HG03280 (cell line): ENCODE measurements around the gene DPP6.
"Not testable (repeated sequence)": the region's sequence is repeated elsewhere in the genome, so short reads cannot be mapped to it uniquely, and the experiment has no call there.

Experiments
- ATAC-seq: cut with Tn5 transposase; IDR thresholded peaks from one replicate; pipeline ENCODE4 v1.9.1; 2021; ENCODE audit warnings: mild to moderate bottlenecking, moderate library complexity; ENCODE audit not compliant: unreplicated experiment

Gene DPP6

GRCh38 chr7:154914996-154915380 lies 862.8 kb downstream of the DPP6 start:
- ATAC-seq, result no peak

GRCh38 chr7:154915600-154915999 lies 863.4 kb downstream of the DPP6 start:
- no peak for ATAC-seq

- no peak for ATAC-seq
Observed at GRCh38 chr7:154916381-154916780, 864.2 kb downstream of the DPP6 start.

- ATAC-seq, result no peak
Observed at GRCh38 chr7:154916856-154917807, 864.9 kb downstream of the DPP6 start.

- ATAC-seq, result no peak
Observed at GRCh38 chr7:154917808-154918160, 865.6 kb downstream of the DPP6 start.

- no peak for ATAC-seq
Observed at GRCh38 chr7:154918266-154918665, 866.1 kb downstream of the DPP6 start.

GRCh38 chr7:154918741-154919140 lies 866.5 kb downstream of the DPP6 start:
- ATAC-seq, result no peak

- no peak for ATAC-seq
Observed at GRCh38 chr7:154919344-154920225, 867.4 kb downstream of the DPP6 start.

GRCh38 chr7:154922472-154922871 lies 870.3 kb downstream of the DPP6 start:
- ATAC-seq, result not testable (repeated sequence)

- ATAC-seq, result peak; percentile 54
Observed at GRCh38 chr7:154927624-154928125, 875.5 kb downstream of the DPP6 start.

- ATAC-seq, result peak; percentile 86
Observed at GRCh38 chr7:154928136-154929005, 876.2 kb downstream of the DPP6 start.

GRCh38 chr7:154929006-154929726 lies 877.0 kb downstream of the DPP6 start:
- no peak for ATAC-seq

GRCh38 chr7:154931906-154932305 lies 879.7 kb downstream of the DPP6 start:
- no peak for ATAC-seq

GRCh38 chr7:154934353-154934952 lies 882.3 kb downstream of the DPP6 start:
- not testable (repeated sequence) for ATAC-seq

GRCh38 chr7:154937837-154938236 lies 885.6 kb downstream of the DPP6 start:
- ATAC-seq, result no peak

GRCh38 chr7:154942691-154943090 lies 890.5 kb downstream of the DPP6 start:
- no peak for ATAC-seq
